Activated T-cell treated with anti-CD3 and anti-CD28 coated beads, Interleukin-2, amount 50 U/mL, for 24 hours (primary cell): Measurements from ENCODE around the gene DCBLD1.
"Not testable (repeated sequence)": the region's sequence is repeated elsewhere in the genome, so short reads cannot be mapped to it uniquely, and the experiment has no call there.

Experiments
- DNase-seq: peaks from one replicate; pipeline ENCODE4 v3.0.0-alpha.2; 2020
- H3K27ac Mint-ChIP-seq: 2 replicates; pipeline ENCODE4 v1.8.0; 2020; ENCODE audit warnings: mild to moderate bottlenecking, mixed read lengths
- H3K27me3 Mint-ChIP-seq: 2 replicates; pipeline ENCODE4 v1.8.0; 2020; ENCODE audit warnings: mixed read lengths
- H3K36me3 Mint-ChIP-seq: 2 replicates; pipeline ENCODE4 v1.8.0; 2020; ENCODE audit warnings: low read depth, mixed read lengths
- H3K4me1 Mint-ChIP-seq: 2 replicates; pipeline ENCODE4 v1.8.0; 2020; ENCODE audit warnings: low read depth, mixed read lengths
- H3K4me3 Mint-ChIP-seq: 2 replicates; pipeline ENCODE4 v1.8.0; 2020; ENCODE audit warnings: mild to moderate bottlenecking, moderate library complexity, mixed read lengths
- H3K9me3 Mint-ChIP-seq: 2 replicates; pipeline ENCODE4 v1.8.0; 2020; ENCODE audit warnings: mixed read lengths

The DCBLD1 gene

DNA sequence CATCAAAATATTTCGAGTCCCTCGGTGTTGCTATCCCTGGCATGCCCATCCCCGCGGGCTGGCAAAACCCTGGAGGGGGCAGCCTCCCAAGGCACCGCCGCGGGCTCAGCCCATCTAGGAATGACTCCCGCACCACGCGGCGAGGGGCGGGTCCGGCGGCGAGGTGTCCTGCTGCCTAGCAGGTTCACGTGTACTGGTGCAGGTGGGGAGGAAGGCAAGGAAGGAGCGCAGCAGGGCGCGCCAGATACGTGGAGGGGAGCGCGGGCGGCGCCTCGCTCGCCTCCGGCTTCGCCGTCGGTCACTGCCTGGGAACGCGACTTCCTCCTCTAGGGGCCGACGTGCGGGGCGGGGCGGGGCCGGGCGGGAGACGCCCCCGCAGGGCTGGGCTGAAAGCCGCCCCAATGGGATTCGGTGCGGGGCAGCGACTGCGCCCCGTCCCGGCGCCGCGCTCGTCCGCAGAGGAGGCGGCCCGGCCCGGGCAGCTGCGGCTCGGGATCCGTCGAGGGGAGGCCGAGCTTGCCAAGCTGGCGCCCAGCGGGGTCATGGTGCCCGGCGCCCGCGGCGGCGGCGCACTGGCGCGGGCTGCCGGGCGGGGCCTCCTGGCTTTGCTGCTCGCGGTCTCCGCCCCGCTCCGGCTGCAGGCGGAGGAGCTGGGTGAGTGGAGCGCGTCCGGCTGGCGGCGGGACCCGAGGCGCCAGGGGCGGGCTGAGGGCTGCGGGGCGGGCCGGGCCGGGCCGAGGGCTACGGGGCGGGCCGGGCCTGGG, at the start of gene DCBLD1:
Gene DCBLD1, plus strand, starts transcription at position 435 of the 764 bp plus-strand sequence. Its CDS starts 108 bp downstream, at position 543.
- Mint-ChIP-seq H3K36me3 (no peaks in the 10 kb centered on the region), H3K27ac (peak within 1 kb of the TSS; percentile 86), H3K9me3 (no peaks in the 10 kb centered on the region), H3K4me1 (peaks cover 20% of the 10 kb centered on the region), H3K27me3 (peaks cover 58% of the 10 kb centered on the region), H3K4me3 (peak within 1 kb of the TSS; percentile 83)
- peak; percentile 77 for DNase-seq

DNA sequence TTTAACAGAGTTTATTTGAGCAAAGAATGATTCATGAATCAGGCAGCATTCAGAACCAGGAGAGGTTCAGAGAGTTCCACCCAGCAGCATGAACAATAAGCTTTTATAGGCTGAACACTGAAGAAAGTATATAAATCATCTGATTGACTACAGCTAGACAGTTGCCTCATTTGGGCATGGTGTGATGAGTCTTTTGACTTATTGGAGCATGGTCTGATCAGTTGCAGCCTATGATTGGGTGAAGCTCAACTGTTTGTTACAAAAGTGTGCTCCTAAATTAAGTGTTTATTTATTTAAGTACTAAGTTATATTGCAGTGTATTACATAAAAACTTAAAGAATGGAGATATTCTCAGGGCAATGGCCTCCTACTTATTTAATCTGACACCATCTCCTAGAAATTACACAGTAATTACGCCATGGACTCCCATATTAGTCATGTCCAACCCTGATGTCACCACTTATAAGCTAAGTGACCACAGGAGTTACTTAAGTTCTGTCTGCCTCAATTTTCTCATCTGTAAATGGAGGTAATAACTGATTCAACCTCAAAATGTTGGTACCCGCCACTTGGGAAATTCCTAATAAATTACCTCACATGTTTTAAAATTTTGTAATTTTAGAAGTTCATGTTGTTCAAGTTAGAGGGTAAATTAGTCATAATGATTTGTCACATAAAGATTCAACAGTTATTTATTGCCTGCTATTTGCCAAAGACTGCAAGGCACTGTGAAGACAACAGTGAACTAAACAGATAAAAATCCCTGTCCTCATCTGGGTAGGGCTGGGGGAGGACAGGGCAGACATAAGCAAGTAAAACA, 41.6 kb upstream of the DCBLD1 start:
- no peaks in the 10 kb centered on the region for H3K9me3 Mint-ChIP-seq
- H3K36me3 Mint-ChIP-seq: no peaks in the 10 kb centered on the region
- no peak overlapping the region for H3K4me3 Mint-ChIP-seq
- peaks cover 56% of the 10 kb centered on the region for H3K27me3 Mint-ChIP-seq
- H3K27ac Mint-ChIP-seq: no peak overlapping the region
- H3K4me1 Mint-ChIP-seq: no peaks in the 10 kb centered on the region
- no peak for DNase-seq

DNA sequence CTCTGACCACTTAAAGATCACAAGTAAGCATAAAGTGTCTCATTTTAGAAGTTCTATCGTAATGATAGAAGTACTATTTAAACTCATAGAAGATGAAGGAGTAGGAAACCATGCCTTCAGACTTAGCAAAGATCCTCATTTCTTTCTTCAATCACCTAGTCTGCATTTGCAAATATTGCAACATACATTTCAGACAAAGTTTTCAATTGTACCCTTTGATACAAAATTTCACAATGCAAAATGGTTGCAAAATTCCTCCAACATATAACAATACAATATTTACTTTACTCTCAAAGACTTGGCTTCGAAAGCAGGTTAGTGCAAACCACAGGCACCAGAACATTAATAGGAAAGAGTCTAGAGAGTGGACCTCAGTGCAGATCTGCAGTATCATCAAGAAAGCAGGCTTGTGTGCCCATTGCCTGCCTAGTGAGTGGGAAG, 40.6 kb upstream of the DCBLD1 start:
- Mint-ChIP-seq H3K4me3 (no peak overlapping the region), H3K27ac (no peak overlapping the region), H3K36me3 (no peaks in the 10 kb centered on the region), H3K9me3 (no peaks in the 10 kb centered on the region), H3K27me3 (peaks cover 54% of the 10 kb centered on the region), H3K4me1 (no peaks in the 10 kb centered on the region)
- no peak for DNase-seq

DNA sequence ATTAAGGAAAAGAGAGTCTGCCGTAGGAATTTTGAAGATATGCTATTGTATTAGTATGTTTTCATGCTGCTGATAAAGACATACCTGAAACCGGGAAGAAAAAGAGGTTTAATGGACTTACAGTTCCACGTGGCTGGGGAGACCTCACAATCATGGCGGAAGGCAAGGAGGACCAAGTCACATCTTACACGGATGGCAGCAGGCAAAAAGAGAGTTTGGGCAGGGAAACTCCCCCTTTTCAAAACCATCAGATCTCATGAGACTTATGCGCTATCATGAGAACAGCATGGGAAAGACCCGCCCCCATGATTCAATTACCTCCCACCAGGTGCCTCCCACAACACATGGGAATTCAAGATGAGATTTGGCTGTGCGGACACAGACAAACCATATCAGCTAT, 40.2 kb upstream of the DCBLD1 start:
- H3K4me3 Mint-ChIP-seq, H3K9me3 Mint-ChIP-seq, H3K4me1 Mint-ChIP-seq, DNase-seq, H3K36me3 Mint-ChIP-seq, H3K27ac Mint-ChIP-seq: not testable (repeated sequence)
- peaks cover 55% of the 10 kb centered on the region for H3K27me3 Mint-ChIP-seq

DNA sequence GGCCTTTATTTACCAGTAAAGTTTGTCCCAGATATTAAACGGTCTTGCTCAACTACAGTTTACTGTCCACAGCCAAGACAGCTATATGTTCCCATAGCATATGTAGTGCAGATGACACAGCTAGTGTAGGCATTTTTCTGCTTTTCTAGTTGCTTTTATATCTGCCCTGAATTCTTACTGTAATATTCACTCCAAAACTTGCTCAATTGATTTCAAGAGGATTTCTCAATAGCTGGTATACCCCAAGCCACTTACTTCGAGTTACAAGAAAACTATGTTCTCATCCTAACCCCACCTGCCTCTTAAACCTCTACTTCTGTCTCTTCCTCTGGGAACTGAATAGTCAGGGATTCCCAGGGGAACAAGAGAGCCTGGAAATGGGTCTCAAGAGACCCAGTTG, 37.9 kb upstream of the DCBLD1 start:
- no peaks in the 10 kb centered on the region for H3K9me3 Mint-ChIP-seq

DNA sequence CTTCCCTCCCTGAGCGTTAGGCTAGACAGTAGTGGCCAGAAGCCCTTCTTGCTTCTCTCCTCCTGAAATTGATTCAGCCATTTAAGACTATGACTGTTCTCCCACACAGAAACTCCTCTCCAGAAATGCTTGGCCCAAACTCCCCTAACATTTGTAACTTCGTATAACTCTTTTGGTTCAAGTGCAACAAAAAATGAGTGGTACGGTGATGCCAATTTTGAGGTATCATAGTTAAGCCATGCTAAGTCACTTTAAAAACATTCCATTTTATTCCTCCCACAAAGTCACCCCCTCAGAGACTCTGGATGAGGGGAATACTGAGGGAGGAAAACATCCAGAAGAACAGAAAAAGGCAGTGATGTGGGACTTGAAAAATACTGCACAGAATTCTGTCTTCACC, 35.6 kb upstream of the DCBLD1 start:
- no peak overlapping the region for H3K4me3 Mint-ChIP-seq
- H3K27me3 Mint-ChIP-seq: peaks cover 58% of the 10 kb centered on the region
- DNase-seq: no peak
- H3K4me1 Mint-ChIP-seq: peaks cover 2% of the 10 kb centered on the region
- no peaks in the 10 kb centered on the region for H3K9me3 Mint-ChIP-seq
- no peak overlapping the region for H3K27ac Mint-ChIP-seq
- no peaks in the 10 kb centered on the region for H3K36me3 Mint-ChIP-seq

More for the DNA sequence above, 37.9 kb upstream of the DCBLD1 start:
- Mint-ChIP-seq H3K4me1 (no peaks in the 10 kb centered on the region), H3K27ac (no peak overlapping the region), H3K4me3 (no peak overlapping the region), H3K36me3 (no peaks in the 10 kb centered on the region), H3K27me3 (peaks cover 62% of the 10 kb centered on the region)
- DNase-seq: no peak

DNA sequence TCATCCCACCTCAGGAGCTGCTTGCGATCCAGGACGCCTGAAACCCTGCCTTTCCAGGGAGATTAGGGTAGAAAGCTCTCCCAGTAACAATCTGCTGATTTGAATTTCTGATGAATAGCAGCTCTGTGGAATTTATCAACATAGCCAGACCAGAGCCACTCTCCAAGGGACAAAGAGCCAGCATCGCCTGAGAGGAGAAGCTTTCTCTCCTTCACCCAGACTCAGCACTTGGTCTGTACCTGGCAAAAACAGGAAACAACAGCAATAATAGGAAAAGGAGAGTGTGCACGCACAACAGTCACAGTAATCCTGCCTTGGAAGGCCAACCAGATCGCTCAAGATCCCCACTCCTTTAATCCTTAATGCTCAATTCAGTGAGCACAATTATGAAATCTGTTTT, 34.5 kb upstream of the DCBLD1 start:
- Mint-ChIP-seq H3K27ac (no peak overlapping the region), H3K27me3 (peaks cover 47% of the 10 kb centered on the region), H3K4me1 (peaks cover 2% of the 10 kb centered on the region), H3K4me3 (no peak overlapping the region), H3K9me3 (no peaks in the 10 kb centered on the region), H3K36me3 (no peaks in the 10 kb centered on the region)
- DNase-seq: no peak

DNA sequence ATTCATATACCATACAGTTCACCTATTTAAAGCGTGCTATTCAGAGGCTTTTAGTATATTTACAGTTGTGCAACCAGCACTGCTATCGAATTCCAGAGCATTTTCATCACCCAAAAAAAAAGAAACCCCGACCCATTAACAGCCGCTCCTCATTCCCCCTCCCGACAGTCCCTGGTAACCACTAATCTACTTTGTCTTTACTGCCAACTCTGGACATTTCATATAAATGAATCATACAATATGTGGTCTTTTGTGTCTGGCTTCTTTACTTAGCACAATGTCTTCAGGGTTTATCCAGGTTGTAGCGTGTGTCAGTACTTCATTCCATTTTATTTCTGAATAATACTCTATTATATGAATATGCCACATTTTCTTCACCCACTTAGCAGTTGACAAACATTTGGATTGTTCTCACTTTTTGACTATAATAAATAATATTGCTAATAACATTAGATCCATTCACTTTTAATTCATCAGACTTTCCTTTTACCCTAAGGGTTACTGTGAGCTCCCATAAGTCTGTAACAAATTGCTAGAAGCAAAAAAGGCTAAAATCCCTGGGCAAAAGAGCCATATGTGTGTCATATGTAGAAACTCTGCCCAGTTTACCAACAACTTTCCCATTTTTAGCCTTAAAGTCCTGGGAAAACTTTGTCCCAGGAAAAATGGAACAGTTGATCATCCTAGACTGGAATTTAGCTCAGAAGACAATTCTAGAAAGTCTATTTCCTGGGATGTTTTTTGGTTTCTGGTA, 33.6 kb upstream of the DCBLD1 start:
- peaks cover 41% of the 10 kb centered on the region for H3K27me3 Mint-ChIP-seq
- no peaks in the 10 kb centered on the region for H3K9me3 Mint-ChIP-seq
- no peak overlapping the region for H3K27ac Mint-ChIP-seq
- no peak overlapping the region for H3K4me3 Mint-ChIP-seq
- H3K4me1 Mint-ChIP-seq: peaks cover 2% of the 10 kb centered on the region
- no peaks in the 10 kb centered on the region for H3K36me3 Mint-ChIP-seq
- no peak for DNase-seq

DNA sequence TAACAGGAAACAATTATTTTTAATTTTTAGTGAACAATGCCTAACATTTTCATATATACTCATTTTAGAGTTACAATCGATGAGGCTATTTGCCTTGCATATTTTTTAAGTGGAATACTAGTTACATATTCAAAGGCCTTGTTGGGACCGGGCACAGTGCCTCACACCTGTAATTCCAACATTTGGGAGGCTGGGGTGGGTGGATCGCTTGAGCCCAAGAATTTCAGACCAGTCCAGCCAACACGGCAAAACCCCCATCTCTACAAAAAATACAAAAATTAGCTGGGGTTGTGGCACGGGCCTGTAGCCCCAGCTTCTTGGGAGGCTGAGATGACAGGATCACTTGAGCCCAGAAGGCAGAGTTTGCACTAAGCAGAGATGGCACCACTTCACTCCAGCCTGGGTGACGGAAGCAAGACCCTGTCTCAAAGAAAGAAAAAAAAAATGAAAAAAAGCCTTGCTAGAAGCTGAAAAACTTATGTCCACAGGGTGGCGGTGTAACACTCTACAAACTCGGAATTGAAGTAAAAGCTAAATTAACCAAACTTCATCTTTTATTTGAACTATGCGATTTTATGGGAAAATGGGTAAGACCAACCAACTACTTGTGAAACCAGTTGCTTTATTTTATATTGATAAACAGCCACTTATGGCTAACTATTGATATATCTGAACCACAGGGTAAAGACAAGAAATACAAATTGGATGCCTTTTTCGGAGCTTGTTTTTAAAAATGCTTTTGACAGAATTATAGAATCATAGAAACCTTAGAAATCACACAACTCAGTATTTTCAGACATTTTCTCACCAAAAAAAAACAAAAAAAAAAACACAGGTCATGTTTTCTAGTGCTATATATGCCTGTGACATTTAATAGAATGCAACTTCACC, 32.7 kb upstream of the DCBLD1 start:
- no peak overlapping the region for H3K27ac Mint-ChIP-seq
- peaks cover 2% of the 10 kb centered on the region for H3K4me1 Mint-ChIP-seq
- peak; percentile 39 for DNase-seq
- peaks cover 37% of the 10 kb centered on the region for H3K27me3 Mint-ChIP-seq
- no peaks in the 10 kb centered on the region for H3K9me3 Mint-ChIP-seq
- H3K36me3 Mint-ChIP-seq: no peaks in the 10 kb centered on the region
- H3K4me3 Mint-ChIP-seq: no peak overlapping the region

DNA sequence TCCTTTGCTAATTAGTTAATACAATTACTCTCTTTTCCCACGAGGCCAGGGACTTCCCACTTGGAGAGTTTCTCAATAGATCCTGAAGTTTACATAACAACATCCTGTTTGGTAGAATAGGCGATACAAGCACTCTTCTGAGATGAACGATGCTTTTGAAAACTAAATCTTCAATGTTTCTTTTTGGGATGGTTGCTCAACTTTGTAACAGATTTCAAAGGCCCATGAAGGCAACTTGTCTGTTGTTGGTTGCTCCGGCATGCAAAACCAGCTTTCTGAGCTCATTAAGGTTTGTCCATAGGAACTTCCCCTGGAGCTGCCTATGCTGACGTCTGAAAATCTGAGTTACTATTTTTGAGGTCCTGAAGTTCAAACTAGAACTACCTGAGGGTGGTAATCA, 30.8 kb upstream of the DCBLD1 start:
- Mint-ChIP-seq H3K36me3 (no peaks in the 10 kb centered on the region), H3K27ac (no peak overlapping the region), H3K4me1 (peaks cover 2% of the 10 kb centered on the region), H3K4me3 (no peak overlapping the region), H3K9me3 (no peaks in the 10 kb centered on the region), H3K27me3 (peaks cover 24% of the 10 kb centered on the region)
- DNase-seq: no peak

DNA sequence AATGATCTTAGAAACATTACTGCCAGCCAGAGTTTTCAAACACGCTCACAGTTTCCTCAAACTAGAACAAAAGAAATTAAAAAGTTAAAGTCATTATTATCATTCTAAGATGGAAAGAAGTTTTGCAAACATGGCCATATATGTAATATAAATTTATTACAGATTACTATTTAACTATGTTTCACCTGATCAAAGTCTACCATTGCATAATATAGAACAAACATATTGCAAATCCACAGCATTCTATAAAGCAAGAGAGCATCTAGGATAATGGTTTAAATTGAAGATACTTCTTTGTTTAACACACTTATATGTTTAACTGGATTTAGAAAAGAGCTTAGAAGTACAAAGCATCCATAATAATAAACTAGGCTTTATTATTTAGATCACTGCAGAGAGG, 26.2 kb upstream of the DCBLD1 start:
- Mint-ChIP-seq H3K4me1 (no peaks in the 10 kb centered on the region), H3K27ac (no peak overlapping the region), H3K27me3 (no peaks in the 10 kb centered on the region), H3K36me3 (no peaks in the 10 kb centered on the region), H3K9me3 (no peaks in the 10 kb centered on the region), H3K4me3 (no peak overlapping the region)
- DNase-seq: no peak

DNA sequence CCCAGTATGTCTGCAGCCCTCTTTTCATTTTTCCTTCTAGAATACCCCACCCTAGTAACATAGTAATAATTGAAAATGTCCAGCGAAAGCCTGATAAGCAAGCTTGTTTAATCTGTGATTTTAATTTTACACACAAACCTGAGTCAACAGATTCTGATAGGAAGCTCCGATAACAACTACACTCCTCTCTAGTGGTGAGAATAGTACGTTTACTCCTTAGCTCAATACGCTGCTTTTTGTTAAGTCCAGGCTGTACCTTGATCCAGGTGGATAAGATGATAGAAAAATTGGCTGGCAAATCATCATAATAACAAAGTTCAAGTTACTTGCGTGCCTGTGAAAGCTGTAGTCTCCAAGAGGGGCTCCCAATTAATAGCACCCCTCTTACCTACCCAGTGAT, 25.5 kb upstream of the DCBLD1 start:
- H3K9me3 Mint-ChIP-seq: no peaks in the 10 kb centered on the region

DNA sequence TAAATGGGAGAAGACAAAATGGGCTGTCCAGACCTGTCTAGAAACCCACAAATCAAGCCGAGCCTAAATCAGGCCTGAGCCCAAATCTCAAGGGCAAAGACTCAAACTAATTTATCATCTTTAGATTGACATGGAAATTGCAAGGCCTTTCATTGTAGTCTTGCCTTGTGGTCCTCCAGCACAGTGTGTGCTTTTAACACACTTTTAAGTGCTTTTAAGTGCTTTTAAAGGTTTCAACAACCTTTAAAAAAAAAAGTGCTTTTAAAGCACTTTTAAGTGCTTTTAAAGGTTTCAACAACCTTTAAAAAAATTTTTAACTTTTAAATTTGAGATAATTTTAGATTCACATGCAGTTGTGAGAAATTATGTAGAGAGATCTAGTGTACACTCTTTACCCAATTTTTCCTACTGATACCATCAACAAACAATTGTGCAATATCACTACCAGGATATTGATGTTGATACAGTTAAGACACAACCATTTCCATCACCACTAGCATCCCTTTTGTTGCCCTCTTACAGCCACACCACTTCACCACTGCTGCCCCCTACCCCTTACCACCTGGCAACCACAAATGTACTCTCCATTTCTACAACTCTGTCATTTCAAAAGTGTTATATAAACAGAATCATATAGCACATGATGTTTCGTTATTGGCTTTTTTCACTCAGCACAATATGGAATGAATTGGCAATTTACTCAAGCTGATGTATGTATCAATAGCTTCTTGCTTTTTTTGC, 23.1 kb upstream of the DCBLD1 start:
- Mint-ChIP-seq H3K27me3 (no peaks in the 10 kb centered on the region), H3K27ac (no peak overlapping the region), H3K4me3 (no peak overlapping the region), H3K9me3 (no peaks in the 10 kb centered on the region), H3K4me1 (peaks cover 11% of the 10 kb centered on the region), H3K36me3 (no peaks in the 10 kb centered on the region)
- no peak for DNase-seq

More for the DNA sequence above, 25.5 kb upstream of the DCBLD1 start:
- no peaks in the 10 kb centered on the region for H3K4me1 Mint-ChIP-seq
- no peaks in the 10 kb centered on the region for H3K27me3 Mint-ChIP-seq
- no peak overlapping the region for H3K27ac Mint-ChIP-seq
- no peak for DNase-seq
- H3K36me3 Mint-ChIP-seq: no peaks in the 10 kb centered on the region
- no peak overlapping the region for H3K4me3 Mint-ChIP-seq
